A549 (cell line): ENCODE results near the gene TAGLN3.

Experiments
- CHD2 ChIP-seq: fragments of 150-350 bp; IDR thresholded peaks from 2 replicates; pipeline ENCODE4 v1.6.1; 2014; ENCODE audit warnings: low read length; ENCODE audit not compliant: partially characterized antibody
- CTCF ChIP-seq: fragments of >200 bp; sonication (Bioruptor Twin); formaldehyde crosslinking; IDR thresholded peaks from 3 replicates; pipeline ENCODE4 v1.5.1; 2016
- E2F6 ChIP-seq: IDR thresholded peaks from 2 replicates; pipeline ENCODE4 v1.6.1; 2012; ENCODE audit warnings: low read depth, borderline replicate concordance
- EP300 ChIP-seq, 2 experiments: fragments of >200 bp; sonication (Bioruptor Twin); formaldehyde crosslinking; IDR thresholded peaks; 2 replicates in 1 of 2; 3 replicates in 1 of 2; pipeline ENCODE4 v1.6.1; 2016 to 2017
- MAX ChIP-seq: IDR thresholded peaks from 2 replicates; pipeline ENCODE4 v1.6.1; 2012
- POLR2A ChIP-seq: IDR thresholded peaks from 2 replicates; pipeline ENCODE4 v1.6.1; 2012; ENCODE audit warnings: mild to moderate bottlenecking, low read length
- RAD21 ChIP-seq, 2 experiments: fragments of >200 bp in 1 of 2; sonication (Bioruptor Twin) in 1 of 2; formaldehyde crosslinking in 1 of 2; IDR thresholded peaks in 1 of 2; conservative IDR thresholded peaks in 1 of 2; 2 replicates in 1 of 2; 3 replicates in 1 of 2; pipeline ENCODE4 v1.6.1; 2012 to 2018; ENCODE audit warnings: inconsistent platforms in 1 of 2

GRCh38 chr3:112038863-112039262 is 40.1 kb downstream of the TAGLN3 start:
- TF ChIP-seq CTCF (no peak), CHD2 (no peak), POLR2A (no peak), RAD21 (conservative IDR thresholded peaks at IDR 0.05 in 1 of 2, IDR thresholded peaks at IDR 0.05 in 1 of 2) (no peak), E2F6 (no peak), MAX (no peak), EP300 (IDR thresholded peaks at IDR 0.05) (no peak)
